Brain microvascular endothelial cell (primary cell): Measurements from ENCODE around the gene ARHGAP44.

Experiments used
- DNase-seq: peaks from one replicate; pipeline ENCODE4 v3.0.0-alpha.2; 2020
- H3K27ac ChIP-seq: fragments of 250-450 bp; sonication (Bioruptor Pico); 2 replicates; pipeline ENCODE4 v1.5.1; 2020; ENCODE audit warnings: mild to moderate bottlenecking, moderate library complexity
- H3K27me3 ChIP-seq: fragments of 250-450 bp; sonication (Bioruptor Pico); replicated peaks from 2 replicates; pipeline ENCODE4 v1.5.1; 2020; ENCODE audit warnings: mild to moderate bottlenecking
- H3K36me3 ChIP-seq: fragments of 250-450 bp; sonication (Bioruptor Pico); replicated peaks from 2 replicates; pipeline ENCODE4 v1.5.1; 2020; ENCODE audit warnings: mild to moderate bottlenecking
- H3K4me3 ChIP-seq: 2 replicates; pipeline ENCODE4 v1.5.1; 2011; ENCODE audit warnings: low read depth, mild to moderate bottlenecking, control low read depth, low read length, moderate library complexity
- in situ Hi-C: cut with HindIII; loops from 2 replicates; pipeline ENCODE4 v1.10.0; 2017; ENCODE audit warnings: low sequenced_read_pairs, low pct_ligation_motif_present
- TF ChIP-seq, protein P1 (sequence below): IDR thresholded peaks from 2 replicates; pipeline ENCODE4 v1.5.1; 2011; ENCODE audit warnings: low read depth, mild to moderate bottlenecking, moderate library complexity, low read length, control low read depth, inconsistent platforms; ENCODE audit errors: missing control alignments

ARHGAP44 gene

DNA sequence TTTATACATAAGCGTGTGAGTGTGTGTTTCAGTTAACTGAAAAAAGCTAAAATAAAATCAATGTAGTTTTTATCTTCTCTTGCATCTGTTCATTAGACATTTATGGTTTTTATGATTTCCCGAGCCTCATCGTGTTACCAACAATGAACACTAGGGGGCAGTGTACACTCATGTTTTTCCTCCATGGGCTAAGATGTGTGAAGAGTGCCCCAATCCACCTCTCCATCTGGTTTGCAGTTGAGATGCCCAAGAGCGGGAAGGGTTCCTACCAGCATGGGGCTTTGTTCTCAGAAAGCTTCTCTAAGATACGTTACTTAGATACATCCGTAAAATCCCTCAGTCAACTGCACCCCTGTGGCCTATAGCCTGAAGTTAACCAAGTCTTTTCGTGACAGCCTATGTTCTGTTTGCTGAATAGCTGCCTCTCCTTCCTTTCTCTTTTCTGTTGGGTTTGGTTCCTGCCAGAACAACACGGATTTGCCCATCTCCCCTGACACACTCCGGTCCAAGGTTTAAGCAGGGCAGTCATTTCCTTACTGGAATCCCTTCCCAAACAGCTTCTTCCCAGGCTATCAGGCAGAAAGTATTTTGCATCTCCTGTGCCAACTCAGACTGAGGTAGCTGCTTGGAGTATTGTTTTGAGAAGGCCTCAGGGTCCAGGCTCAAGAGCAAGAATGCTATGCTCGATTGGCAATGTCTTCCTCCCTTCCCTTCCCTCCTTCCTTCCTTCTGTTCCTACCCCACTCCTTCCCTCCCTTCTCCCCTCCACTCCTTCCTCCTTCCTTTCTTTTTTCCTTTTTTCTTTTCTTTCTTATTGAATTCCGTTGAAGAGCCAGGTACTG lies 241.4 kb downstream of the ARHGAP44 start:
- H3K36me3 ChIP-seq = no peaks in the 10 kb centered on the region
- no peak overlapping the region for H3K27ac ChIP-seq
- no peak overlapping the region for H3K4me3 ChIP-seq
- peak; percentile 47 for DNase-seq
- no peaks in the 10 kb centered on the region for H3K27me3 ChIP-seq
- TF ChIP-seq, protein P1, sequence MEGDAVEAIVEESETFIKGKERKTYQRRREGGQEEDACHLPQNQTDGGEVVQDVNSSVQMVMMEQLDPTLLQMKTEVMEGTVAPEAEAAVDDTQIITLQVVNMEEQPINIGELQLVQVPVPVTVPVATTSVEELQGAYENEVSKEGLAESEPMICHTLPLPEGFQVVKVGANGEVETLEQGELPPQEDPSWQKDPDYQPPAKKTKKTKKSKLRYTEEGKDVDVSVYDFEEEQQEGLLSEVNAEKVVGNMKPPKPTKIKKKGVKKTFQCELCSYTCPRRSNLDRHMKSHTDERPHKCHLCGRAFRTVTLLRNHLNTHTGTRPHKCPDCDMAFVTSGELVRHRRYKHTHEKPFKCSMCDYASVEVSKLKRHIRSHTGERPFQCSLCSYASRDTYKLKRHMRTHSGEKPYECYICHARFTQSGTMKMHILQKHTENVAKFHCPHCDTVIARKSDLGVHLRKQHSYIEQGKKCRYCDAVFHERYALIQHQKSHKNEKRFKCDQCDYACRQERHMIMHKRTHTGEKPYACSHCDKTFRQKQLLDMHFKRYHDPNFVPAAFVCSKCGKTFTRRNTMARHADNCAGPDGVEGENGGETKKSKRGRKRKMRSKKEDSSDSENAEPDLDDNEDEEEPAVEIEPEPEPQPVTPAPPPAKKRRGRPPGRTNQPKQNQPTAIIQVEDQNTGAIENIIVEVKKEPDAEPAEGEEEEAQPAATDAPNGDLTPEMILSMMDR = peak; percentile 73
- in situ Hi-C loops = no loop called here

DNA sequence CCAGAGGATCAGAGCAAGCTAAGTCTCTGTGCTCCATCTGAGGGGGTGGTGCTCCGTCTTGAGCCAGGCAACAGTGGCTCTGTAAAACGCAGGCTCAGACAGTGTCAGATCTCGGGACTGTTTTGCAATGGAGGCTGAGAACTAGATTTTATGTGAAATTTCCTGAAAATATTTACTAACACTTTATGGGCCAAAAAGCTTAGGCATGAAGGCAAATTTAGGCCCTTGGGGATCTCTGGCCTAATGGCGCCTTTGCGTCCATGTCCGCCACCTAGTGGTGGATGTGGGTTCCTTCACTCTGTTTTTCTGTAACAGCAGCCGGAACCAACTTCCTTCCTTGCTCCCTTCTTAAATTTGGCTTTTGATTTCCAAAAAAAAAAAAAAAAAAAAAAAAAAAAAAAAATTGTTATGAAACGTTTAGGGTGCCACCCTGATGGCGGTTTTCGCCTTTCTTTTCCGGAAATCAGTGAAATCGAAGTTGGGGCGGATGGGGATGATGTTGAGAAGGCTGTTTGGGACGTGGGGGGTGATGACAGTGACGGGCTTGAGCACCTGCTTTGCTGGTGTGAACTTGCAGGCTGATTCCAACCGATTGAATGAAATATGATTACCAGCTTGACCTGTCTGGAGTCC lies 242.5 kb downstream of the ARHGAP44 start:
- TF ChIP-seq, protein P1 = peak; percentile 91
- in situ Hi-C loops = no loop called here

DNA sequence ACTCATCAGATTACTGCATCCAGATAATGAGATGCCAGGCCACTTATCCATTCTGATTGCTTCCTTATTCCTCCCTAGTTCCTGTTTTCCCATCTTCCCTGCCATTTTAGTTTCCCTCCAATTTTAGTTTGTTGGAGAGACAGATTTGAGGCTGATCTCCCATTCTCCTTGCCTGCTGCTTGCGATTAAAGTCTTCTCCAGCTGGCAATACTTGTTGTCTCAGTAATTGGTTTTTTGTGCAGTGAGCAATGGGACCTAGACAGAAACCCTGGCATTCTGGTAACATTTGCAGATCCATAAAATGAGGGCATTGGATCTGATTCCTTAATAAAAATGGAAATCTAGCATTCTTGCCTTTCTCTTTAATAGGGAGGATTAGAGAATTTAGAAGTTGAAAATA lies 246.1 kb downstream of the ARHGAP44 start:
- in situ Hi-C loops = no loop called here
- TF ChIP-seq, protein P1 = no peak
- no peaks in the 10 kb centered on the region for H3K27me3 ChIP-seq
- no peaks in the 10 kb centered on the region for H3K36me3 ChIP-seq
- H3K27ac ChIP-seq = no peak overlapping the region
- DNase-seq = no peak
- no peak overlapping the region for H3K4me3 ChIP-seq

More for the DNA sequence above, 242.5 kb downstream of the ARHGAP44 start:
- peak; percentile 28 for DNase-seq
- H3K36me3 ChIP-seq = no peaks in the 10 kb centered on the region
- no peaks in the 10 kb centered on the region for H3K27me3 ChIP-seq
- H3K4me3 ChIP-seq = no peak overlapping the region
- no peak overlapping the region for H3K27ac ChIP-seq

DNA sequence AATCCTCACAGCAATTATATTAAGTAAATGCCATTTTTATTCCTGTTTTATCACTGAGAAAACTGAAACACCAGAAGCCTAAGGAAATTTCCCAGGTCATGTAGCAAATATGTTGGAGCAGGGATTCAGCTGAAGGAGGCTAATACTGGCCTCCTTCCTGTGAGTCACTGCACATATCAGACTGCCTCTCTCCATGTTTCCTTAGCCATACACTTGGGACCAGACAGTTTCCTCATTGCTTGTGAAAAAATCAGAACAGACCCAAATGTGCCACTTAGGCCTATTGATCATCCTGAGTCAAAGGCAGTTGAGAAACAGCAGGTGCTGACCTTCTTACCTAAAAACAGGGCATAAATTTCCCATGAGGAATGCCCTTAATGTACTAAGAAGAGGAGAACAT lies 247.5 kb downstream of the ARHGAP44 start:
- Histone ChIP-seq H3K4me3 (no peak overlapping the region), H3K27me3 (no peaks in the 10 kb centered on the region), H3K36me3 (no peaks in the 10 kb centered on the region), H3K27ac (no peak overlapping the region)
- TF ChIP-seq, protein P1 = no peak
- in situ Hi-C loops = no loop called here
- peak; percentile 32 for DNase-seq

DNA sequence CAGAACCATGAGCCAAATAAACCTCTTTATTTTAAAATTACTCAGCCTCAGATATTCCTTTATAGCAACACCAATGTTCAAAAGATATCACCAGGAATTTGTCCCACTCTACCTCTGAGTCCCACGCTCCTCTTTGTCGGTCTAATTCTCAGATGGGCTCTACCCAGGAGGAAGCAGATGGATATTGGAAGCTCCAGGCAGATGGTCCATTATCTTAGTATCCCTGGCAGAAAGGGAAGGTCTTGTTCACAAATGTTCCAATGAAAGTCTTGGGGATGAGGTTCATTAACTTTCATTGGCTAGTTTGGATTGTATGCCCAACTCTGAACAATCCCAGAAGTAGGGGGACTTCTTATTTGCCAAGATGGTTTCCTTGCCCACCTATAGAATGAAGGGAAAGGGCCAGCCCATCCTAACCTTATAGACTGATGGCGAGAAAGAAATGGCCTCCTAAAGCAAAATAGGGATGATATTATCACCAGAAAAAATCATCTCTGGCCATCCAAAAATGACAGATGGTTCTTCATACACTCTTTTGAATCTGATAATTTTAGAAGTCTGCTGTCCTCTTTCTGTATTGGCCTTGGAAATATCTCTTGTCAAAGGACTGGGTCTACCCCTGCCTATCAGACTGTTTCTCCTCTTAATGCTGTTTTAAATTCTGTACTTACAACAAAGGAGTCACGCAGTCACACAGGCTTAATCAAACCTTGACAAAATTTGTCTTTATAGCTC lies 249.8 kb downstream of the ARHGAP44 start:
- in situ Hi-C loops = no loop called here
- H3K27me3 ChIP-seq = no peaks in the 10 kb centered on the region
- H3K36me3 ChIP-seq = no peaks in the 10 kb centered on the region
- DNase-seq = no peak
- H3K27ac ChIP-seq = no peak overlapping the region
- TF ChIP-seq, protein P1 = no peak
- no peak overlapping the region for H3K4me3 ChIP-seq
